IMR-90 (cell line): ENCODE data around the gene MRPL4. TPM values are rescaled to one million over a fixed set of nuclear protein-coding genes. Genes with fewer than 3 reads are reported as not detected.
"Not testable (repeated sequence)": the region's sequence is repeated elsewhere in the genome, so short reads cannot be mapped to it uniquely, and the experiment has no call there.

ENCODE experiments used
- ATAC-seq: fragments of 200-7000 bp; cut with Tn5 transposase; 2 replicates; pipeline ENCODE4 v1.9.1; 2020; ENCODE audit warnings: low read depth, mild to moderate bottlenecking, moderate library complexity
- BruUV-seq: library from RNA; stranded (reverse); fragments of 400-500 nt; replicated peaks from 2 replicates; lab custom pipeline; 2021; lab: Mats Ljungman, UMichigan
- CTCF ChIA-PET: fragments of 300-600 bp; formaldehyde crosslinking; extraction: SDS; loops from one replicate; lab custom pipeline; 2021; ENCODE audit warnings: antibody characterized with exemption; lab: Yijun Ruan, JAX
- POLR2A ChIA-PET: fragments of 300-600 bp; sonication (Branson Sonifier 250); formaldehyde crosslinking; loops from one replicate; lab custom pipeline; 2022; ENCODE audit warnings: antibody characterized with exemption; ENCODE audit not compliant: unreplicated experiment; lab: Charles Lee
- DNase-seq: peaks from one replicate; pipeline ENCODE4 v3.0.0; 2013
- H2AFZ ChIP-seq: replicated peaks from 2 replicates; pipeline ENCODE3; 2013; ENCODE audit warnings: low read length, mild to moderate bottlenecking; ENCODE audit not compliant: poor library complexity
- H2AK5ac ChIP-seq: 2 replicates; pipeline ENCODE4 v1.6.1; 2013; ENCODE audit warnings: low read depth, low read length, inconsistent platforms
- H2AK9ac ChIP-seq: replicated peaks from 2 replicates; pipeline ENCODE3; 2013; ENCODE audit warnings: mild to moderate bottlenecking, low read depth, low read length, moderate library complexity; ENCODE audit not compliant: poor library complexity
- H2BK120ac ChIP-seq: 2 replicates; pipeline ENCODE4 v1.6.1; 2013; ENCODE audit warnings: low read depth, low read length, inconsistent platforms
- H2BK15ac ChIP-seq: 3 replicates; pipeline ENCODE4 v1.6.1; 2013; ENCODE audit warnings: low read depth, low read length, inconsistent platforms
- H2BK20ac ChIP-seq: 2 replicates; pipeline ENCODE4 v1.6.1; 2013; ENCODE audit warnings: low read depth, mild to moderate bottlenecking, inconsistent platforms, low read length, moderate library complexity
- H2BK5ac ChIP-seq: 2 replicates; pipeline ENCODE4 v1.6.1; 2013; ENCODE audit warnings: mild to moderate bottlenecking, low read depth, low read length, inconsistent platforms; ENCODE audit not compliant: poor library complexity, severe bottlenecking
- H3K14ac ChIP-seq: replicated peaks from 2 replicates; pipeline ENCODE4 v1.6.1; 2013; ENCODE audit warnings: low read depth, low read length, inconsistent platforms
- H3K18ac ChIP-seq: 2 replicates; pipeline ENCODE4 v1.6.1; 2013; ENCODE audit warnings: low read depth, low read length, control low read depth
- H3K23ac ChIP-seq: 2 replicates; pipeline ENCODE4 v1.6.1; 2013; ENCODE audit warnings: low read depth, low read length, inconsistent platforms
- H3K27ac ChIP-seq: 2 replicates; pipeline ENCODE4 v1.5.1; 2013; ENCODE audit warnings: mild to moderate bottlenecking, control low read depth, low read length; ENCODE audit not compliant: insufficient read depth
- H3K27me3 ChIP-seq: 2 replicates; pipeline ENCODE4 v1.6.1; 2013; ENCODE audit warnings: low read length; ENCODE audit not compliant: control insufficient read depth, insufficient read depth
- H3K36me3 ChIP-seq: 2 replicates; pipeline ENCODE4 v1.6.1; 2013; ENCODE audit warnings: low read length, mixed read lengths; ENCODE audit not compliant: control insufficient read depth, insufficient read depth
- H3K4ac ChIP-seq: 2 replicates; pipeline ENCODE4 v1.6.1; 2013; ENCODE audit warnings: low read depth, low read length, inconsistent platforms
- H3K4me1 ChIP-seq: 2 replicates; pipeline ENCODE4 v1.6.1; 2013; ENCODE audit warnings: low read length, mixed read lengths; ENCODE audit not compliant: control insufficient read depth, insufficient read depth
- H3K4me2 ChIP-seq: 2 replicates; pipeline ENCODE4 v1.6.1; 2013; ENCODE audit warnings: low read depth, mild to moderate bottlenecking, control low read depth, low read length, moderate library complexity
- H3K4me3 ChIP-seq: 2 replicates; pipeline ENCODE4 v1.5.1; 2013; ENCODE audit warnings: low read depth, mild to moderate bottlenecking, control low read depth, low read length, moderate library complexity; ENCODE audit not compliant: insufficient read depth
- H3K56ac ChIP-seq: 2 replicates; pipeline ENCODE4 v1.6.1; 2013; ENCODE audit warnings: low read length, inconsistent platforms; ENCODE audit not compliant: insufficient read depth; ENCODE audit errors: extremely low read depth
- H3K79me1 ChIP-seq, 2 experiments: 2 replicates each; pipeline ENCODE4 v1.6.1; 2013; ENCODE audit warnings: low read length in 2 of 2, inconsistent platforms in 1 of 2, low read depth in 1 of 2
- H3K9ac ChIP-seq: 2 replicates; pipeline ENCODE4 v1.6.1; 2013; ENCODE audit warnings: low read depth, low read length, control low read depth
- H3K9me1 ChIP-seq: 2 replicates; pipeline ENCODE4 v1.6.1; 2013; ENCODE audit warnings: low read length, inconsistent platforms; ENCODE audit not compliant: insufficient read depth
- H3K9me3 ChIP-seq: 2 replicates; pipeline ENCODE4 v1.6.1; 2013; ENCODE audit warnings: low read length; ENCODE audit not compliant: control insufficient read depth, insufficient read depth
- H4K20me1 ChIP-seq: 2 replicates; pipeline ENCODE4 v1.6.1; 2013; ENCODE audit warnings: low read length, inconsistent platforms; ENCODE audit not compliant: insufficient read depth
- H4K5ac ChIP-seq: 2 replicates; pipeline ENCODE4 v1.6.1; 2013; ENCODE audit warnings: mild to moderate bottlenecking, low read depth, low read length, control low read depth
- H4K8ac ChIP-seq, 2 experiments: 2 replicates each; pipeline ENCODE4 v1.6.1; 2013; ENCODE audit warnings: low read depth in 2 of 2, low read length in 2 of 2, control low read depth in 1 of 2, inconsistent platforms in 1 of 2
- H4K91ac ChIP-seq: 2 replicates; pipeline ENCODE4 v1.6.1; 2013; ENCODE audit warnings: low read depth, low read length, inconsistent platforms; ENCODE audit not compliant: insufficient read depth
- CEBPB ChIP-seq: IDR thresholded peaks from 2 replicates; pipeline ENCODE4 v1.6.1; 2012; ENCODE audit warnings: low read depth, low read length, improper control_type of control experiment
- CHD1 ChIP-seq: IDR thresholded peaks from 2 replicates; pipeline ENCODE4 v1.6.1; 2012; ENCODE audit warnings: low read depth, low read length, improper control_type of control experiment
- MAZ ChIP-seq: IDR thresholded peaks from 2 replicates; pipeline ENCODE4 v1.6.1; 2012; ENCODE audit warnings: low read depth, mild to moderate bottlenecking, low read length, improper control_type of control experiment, moderate library complexity, borderline replicate concordance
- POLR2A ChIP-seq: IDR thresholded peaks from 2 replicates; pipeline ENCODE4 v1.6.1; 2012; ENCODE audit warnings: mild to moderate bottlenecking, low read depth, low read length
- RAD21 ChIP-seq: IDR thresholded peaks from 2 replicates; pipeline ENCODE4 v1.6.1; 2012; ENCODE audit warnings: low read length, improper control_type of control experiment
- WGBS, 2 experiments: methylation state at CpG; one replicate each; pipeline versions ENCODE4 v1.1.5 to v1.1.7; 2013; ENCODE audit warnings: missing lambda C conversion rate in 2 of 2; ENCODE audit not compliant: insufficient read length in 1 of 2; ENCODE audit errors: extremely low coverage in 2 of 2; 5-methylcytosine and 5-hydroxymethylcytosine counted together
- dilution Hi-C: fragments of 300-500 bp; cut with HindIII; formaldehyde crosslinking; loops from one replicate; pipeline ENCODE4 v1.14.3; 2018; ENCODE audit warnings: low sequenced_read_pairs; ENCODE audit not compliant: unreplicated experiment
- in situ Hi-C: fragments of 300-500 bp; cut with MboI; formaldehyde crosslinking; loops from 3 replicates; pipeline ENCODE4 v1.14.3; 2019; ENCODE audit warnings: low sequenced_read_pairs, inconsistent platforms, mixed read lengths
- intact Hi-C: fragments of 100-400 bp; cut with micrococcal nuclease; formaldehyde crosslinking; loops from 2 replicates; pipeline ENCODE4 v1.10.0; 2022
- polyA plus RNA-seq, 3 experiments: library from polyadenylated mRNA; depleted of rRNA; stranded (reverse); fragments of >200 nt; gene quantifications; 2 replicates each; pipeline ENCODE4 v1.2.3, GENCODE V29; 2012; ENCODE audit warnings: low replicate concordance in 1 of 3
- total RNA-seq: library from RNA; depleted of rRNA; stranded (reverse); fragments of >200 nt; gene quantifications from 2 replicates; pipeline ENCODE4 v1.2.3, GENCODE V29; 2012

Gene MRPL4
- total and polyA plus RNA-seq, 2 of the 4 experiments (the other 2 are of a cell fraction) = 32.8 to 108 TPM

- Histone ChIP-seq H3K79me1 (peaks cover 7 to 13% of the 10 kb centered on the region in 2 experiments; a peak in 3 of 4 replicates), H4K91ac (no peak overlapping the region), H3K18ac (no peak overlapping the region), H3K4ac (no peak overlapping the region), H3K4me1 (peaks cover 14% of the 10 kb centered on the region), H4K8ac (no peak overlapping the region), H4K5ac (no peak overlapping the region), H3K9ac (no peak overlapping the region), H2BK20ac (no peak overlapping the region), H2AK9ac (no peak overlapping the region), H2AK5ac (0 out of 2 replicates have a peak overlapping the region, but pooled peaks have one; percentile 57), H3K9me3 (no peaks in the 10 kb centered on the region), H2BK5ac (no peak overlapping the region), H3K27me3 (no peaks in the 10 kb centered on the region), H2BK120ac (no peak overlapping the region), H3K27ac (no peak overlapping the region), H3K36me3 (no peaks in the 10 kb centered on the region), H2BK15ac (no peak overlapping the region), H3K4me3 (no peak overlapping the region), H3K14ac (no peak overlapping the region), H3K56ac (no peak overlapping the region), H3K23ac (no peak overlapping the region), H3K9me1 (peaks cover 5% of the 10 kb centered on the region), H2AFZ (no peak overlapping the region), H4K20me1 (no peaks in the 10 kb centered on the region; the same call in 1 of the 2 replicates), H3K4me2 (no peak overlapping the region)
- dilution Hi-C loops = no loop called here
- POLR2A ChIA-PET = no interaction called here
- ATAC-seq (no peak), DNase-seq (no peak)
- in situ Hi-C loops = no loop called here
- intact Hi-C loops = no loop called here
- CTCF ChIA-PET = no interaction called here
- BruUV-seq = no TSS peak
- no CpG with 5 or more reads among the region's 4 CpGs for WGBS, 2 experiments
- TF ChIP-seq CHD1 = no peak
- TF ChIP-seq CEBPB = no peak
- no peak for TF ChIP-seq MAZ
- no peak for TF ChIP-seq RAD21
- no peak for TF ChIP-seq POLR2A
Measured at GRCh38 chr19:10235003-10235402, 17.0 kb upstream of the MRPL4 start.

DNA sequence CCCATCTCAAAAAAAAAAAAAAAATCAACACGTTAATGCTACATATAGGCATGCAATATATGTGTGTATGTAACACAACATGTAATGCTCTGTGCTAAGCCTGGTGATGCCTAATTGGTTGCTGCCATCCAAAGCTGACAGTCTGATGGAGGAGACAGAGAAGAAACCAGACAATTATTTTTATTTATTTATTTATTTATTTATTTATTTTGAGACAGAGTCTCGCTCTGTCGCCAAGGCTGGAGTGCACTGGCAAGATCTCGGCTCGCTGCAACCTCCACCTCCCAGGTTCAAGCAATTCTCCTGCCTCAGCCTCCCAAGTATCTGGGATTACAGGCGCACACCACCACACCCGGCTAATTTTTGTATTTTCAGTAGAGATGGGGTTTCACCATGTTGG lies 16.6 kb upstream of the MRPL4 start:
- CTCF ChIA-PET = not testable (repeated sequence)

More for the DNA sequence above, 16.6 kb upstream of the MRPL4 start:
- H3K56ac ChIP-seq, H3K79me1 ChIP-seq, H4K91ac ChIP-seq, H2AK5ac ChIP-seq, H3K14ac ChIP-seq, H2BK20ac ChIP-seq, H2BK120ac ChIP-seq, H4K20me1 ChIP-seq, H3K9me3 ChIP-seq, in situ Hi-C loops, H3K18ac ChIP-seq, H2AFZ ChIP-seq, H3K9ac ChIP-seq, H3K23ac ChIP-seq, H3K4me3 ChIP-seq, H3K36me3 ChIP-seq, BruUV-seq, POLR2A ChIA-PET, H4K8ac ChIP-seq, H3K27ac ChIP-seq, DNase-seq, H2BK5ac ChIP-seq, H2BK15ac ChIP-seq, H4K5ac ChIP-seq, H3K4ac ChIP-seq, H3K27me3 ChIP-seq, H2AK9ac ChIP-seq, intact Hi-C loops, H3K9me1 ChIP-seq, dilution Hi-C loops, H3K4me2 ChIP-seq, ATAC-seq: not testable (repeated sequence)
- WGBS, 2 experiments = no CpG with 5 or more reads among the region's 7 CpGs
- peaks cover 14% of the 10 kb centered on the region for H3K4me1 ChIP-seq
